Left lobe of liver (tissue), 2 donors: Measurements from ENCODE around the gene NEGR1. TPM values are rescaled to one million over a fixed set of nuclear protein-coding genes. Genes with fewer than 3 reads are reported as not detected.

Source experiments
- ATAC-seq: fragments of 200-7000 bp; cut with Tn5 transposase; one replicate; pipeline ENCODE4 v1.9.1; 2020; ENCODE audit warnings: mild to moderate bottlenecking, moderate library complexity
- DNase-seq: peaks from one replicate; pipeline ENCODE4 v3.0.0-alpha.2; 2020; ENCODE audit warnings: low spot score
- total RNA-seq: library from RNA; stranded (reverse); gene quantifications from one replicate; pipeline ENCODE4 v1.2.1, GENCODE V29; 2021
- donor health status: DM: no; HTN: no; CAD: no; lungs with moderate emphysema.
- donor health status: DM: no; HTN: yes; CAD: no.

NEGR1 gene
- total RNA-seq, 1 donor from 2014 or later: 0.20 TPM

DNA sequence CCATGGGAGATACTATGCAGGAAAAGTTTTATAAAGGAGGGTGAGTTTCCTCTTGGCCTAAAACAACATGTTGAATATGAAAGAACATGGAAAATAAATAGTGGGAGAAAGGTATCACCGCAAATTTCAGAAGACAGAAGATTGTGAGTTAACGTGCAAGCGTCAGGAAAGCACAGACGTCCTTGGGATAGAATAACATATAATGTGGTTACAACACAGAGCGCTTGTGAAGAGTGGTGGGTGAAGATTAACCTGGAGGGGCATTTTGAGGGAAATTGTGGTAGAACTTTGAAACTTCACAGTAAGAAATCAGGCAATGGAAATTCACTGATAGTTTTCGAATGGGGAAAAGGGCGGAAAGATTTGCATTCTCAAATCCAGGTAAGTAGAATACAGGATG lies 47.3 kb downstream of the NEGR1 start:
- no peak for DNase-seq
- ATAC-seq: no peak

DNA sequence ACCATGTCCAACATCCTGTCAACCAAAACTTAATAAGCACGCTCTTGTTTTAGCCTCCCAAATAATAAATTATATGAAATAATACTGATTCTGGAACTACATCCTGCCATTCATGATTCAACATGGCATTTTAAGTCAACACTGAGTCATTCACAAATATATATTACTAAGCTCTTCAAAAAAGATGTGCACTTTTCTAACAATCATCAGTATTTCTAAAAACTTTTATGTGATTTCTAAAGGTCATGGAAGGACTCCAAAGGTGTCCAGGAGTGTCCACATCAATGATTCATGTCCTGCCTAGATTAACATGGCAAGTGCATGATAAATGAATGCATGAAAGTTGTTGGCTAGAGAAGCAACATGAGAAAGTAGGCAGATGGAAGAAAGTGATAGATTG lies 51.6 kb downstream of the NEGR1 start:
- no peak for ATAC-seq
- no peak for DNase-seq

DNA sequence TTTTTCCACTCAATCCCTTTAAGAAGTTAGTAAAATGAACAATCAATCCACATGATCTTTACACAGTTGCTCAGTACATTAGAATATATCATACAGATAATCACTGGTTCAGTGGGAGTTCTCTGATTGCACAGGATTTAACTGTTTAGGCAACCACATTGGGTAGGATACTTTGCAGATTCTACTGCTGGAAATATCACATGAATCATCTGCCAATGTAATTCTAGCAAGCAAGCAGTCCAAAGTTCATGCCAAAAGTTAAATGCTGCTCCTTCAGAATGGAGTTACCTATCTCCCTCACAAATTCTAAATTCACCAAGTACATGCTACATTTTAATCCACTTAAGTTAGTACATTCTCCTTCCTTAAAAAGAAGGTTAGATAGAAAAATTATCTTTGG lies 52.4 kb downstream of the NEGR1 start:
- no peak for DNase-seq
- ATAC-seq: no peak

DNA sequence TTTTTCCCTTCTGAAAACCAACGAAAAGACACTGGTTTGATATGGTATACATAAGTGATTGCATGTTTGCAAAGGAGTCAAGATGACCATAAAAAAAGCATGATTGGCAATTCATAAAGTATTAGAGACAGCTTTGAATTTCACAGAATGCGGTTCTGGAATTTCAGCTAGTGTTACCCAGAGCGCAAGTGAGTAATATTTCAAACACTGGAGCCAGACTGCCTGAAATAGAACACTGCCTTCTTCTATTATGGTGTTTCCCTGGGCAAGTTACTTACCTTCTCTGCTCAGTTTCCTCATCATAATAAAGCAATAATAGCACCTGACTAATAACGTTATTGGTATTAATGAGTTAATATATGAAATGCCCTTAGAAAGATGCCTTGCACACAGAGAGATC lies 54.7 kb downstream of the NEGR1 start:
- DNase-seq: no peak
- no peak for ATAC-seq

DNA sequence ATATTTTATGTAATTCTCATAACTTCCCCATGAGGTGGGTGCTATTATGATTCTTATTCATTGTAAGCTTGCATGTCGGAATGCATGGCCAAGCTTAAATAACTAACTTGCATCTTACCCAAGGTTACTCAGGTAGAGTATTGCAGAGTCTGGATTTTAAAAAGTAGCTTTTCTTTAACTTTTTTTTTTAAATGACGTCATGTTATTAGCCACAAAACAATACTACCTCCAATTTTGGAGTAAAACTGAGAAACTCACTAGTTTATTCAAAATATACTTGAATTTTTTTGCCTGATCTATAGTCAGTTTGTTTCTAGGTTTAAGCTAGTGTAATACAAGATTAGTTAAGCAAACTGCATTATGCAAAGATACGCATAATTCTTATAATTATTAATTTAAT lies 57.8 kb downstream of the NEGR1 start:
- no peak for ATAC-seq

DNA sequence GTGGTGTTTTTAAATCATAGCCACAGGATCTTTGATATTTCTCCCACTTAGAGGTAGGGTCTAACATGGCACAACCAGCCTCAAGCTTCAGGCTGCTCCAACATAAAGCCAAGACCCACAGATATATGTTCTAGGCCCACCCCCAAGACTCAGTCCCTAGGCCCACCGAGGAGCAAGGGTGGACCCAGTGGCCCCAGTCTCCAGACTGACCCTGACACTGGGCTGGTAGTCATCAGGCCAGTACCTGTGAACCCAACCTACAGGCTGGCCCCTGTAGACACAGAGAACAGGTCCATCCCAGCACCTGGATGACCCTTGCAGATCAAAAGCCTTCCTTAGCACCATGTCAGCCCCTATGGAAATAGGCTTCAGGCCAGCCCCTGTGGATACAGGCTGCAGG lies 60.5 kb downstream of the NEGR1 start:
- ATAC-seq: no peak

More for the DNA sequence above, 57.8 kb downstream of the NEGR1 start:
- no peak for DNase-seq

DNA sequence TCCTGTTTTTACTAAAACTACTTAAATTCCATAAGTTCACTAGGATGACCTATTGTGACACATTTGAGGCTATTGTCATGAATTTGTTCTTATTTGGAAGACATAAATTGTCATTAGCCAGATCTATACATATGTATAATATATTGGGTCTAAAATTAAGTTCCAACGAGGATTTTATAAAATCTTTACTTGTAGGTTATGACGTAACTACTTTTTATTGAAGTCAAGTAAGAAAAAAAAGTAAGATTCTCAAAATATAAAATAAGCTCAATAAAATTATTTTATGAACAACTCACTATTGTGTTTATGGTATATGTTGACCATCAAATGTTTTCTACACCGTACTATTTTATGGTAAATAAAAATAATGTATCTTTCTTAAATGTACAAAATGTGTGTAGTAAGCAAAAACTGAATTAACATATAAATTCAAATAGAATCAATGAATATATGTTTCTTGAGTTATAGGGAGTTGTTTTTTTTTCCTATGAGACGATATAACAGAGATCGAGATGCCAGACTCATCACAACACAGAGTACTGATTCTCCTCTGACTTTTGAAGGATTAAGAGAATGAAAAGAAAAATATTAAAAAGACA lies 64.1 kb downstream of the NEGR1 start:
- DNase-seq: no peak
- ATAC-seq: no peak

More for the DNA sequence above, 60.5 kb downstream of the NEGR1 start:
- no peak for DNase-seq

DNA sequence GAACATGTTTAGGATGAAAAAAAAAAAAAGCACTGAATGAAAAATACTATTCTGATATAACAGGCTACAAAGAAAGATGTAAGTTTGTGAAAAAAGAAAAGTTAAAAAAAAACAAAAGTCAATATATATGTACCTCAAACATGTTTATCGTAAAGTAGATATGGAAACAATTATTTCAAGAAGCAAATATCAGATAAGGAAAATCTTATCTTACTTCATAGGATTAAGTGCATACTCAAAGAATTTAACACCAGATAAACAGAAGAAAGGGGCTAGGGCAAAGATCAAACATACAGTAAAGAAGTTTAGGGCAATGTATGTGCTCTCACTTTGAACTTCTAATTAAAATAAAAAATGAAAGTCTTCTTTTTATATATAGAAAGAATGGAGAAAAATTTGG lies 75.3 kb downstream of the NEGR1 start:
- DNase-seq: no peak

DNA sequence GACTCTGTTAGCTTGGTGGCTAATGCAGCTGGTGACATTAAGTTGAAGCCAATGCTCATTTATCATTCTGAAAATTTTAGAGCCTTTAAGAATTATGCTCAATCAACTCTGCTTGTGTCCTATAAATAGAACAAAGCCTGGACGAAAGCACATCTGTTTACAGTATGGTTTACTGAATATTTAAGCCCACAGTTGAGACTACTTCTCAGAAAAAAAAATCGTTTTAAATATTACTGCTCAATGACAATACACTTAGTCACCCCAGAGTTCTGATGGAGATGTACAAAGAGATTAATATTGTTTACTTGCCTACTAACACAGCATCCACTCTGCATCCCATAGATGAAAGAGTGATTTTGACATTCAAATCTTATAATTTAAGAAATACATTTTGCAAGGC lies 79.6 kb downstream of the NEGR1 start:
- ATAC-seq (no peak), DNase-seq (no peak)

More for the DNA sequence above, 75.3 kb downstream of the NEGR1 start:
- no peak for ATAC-seq

DNA sequence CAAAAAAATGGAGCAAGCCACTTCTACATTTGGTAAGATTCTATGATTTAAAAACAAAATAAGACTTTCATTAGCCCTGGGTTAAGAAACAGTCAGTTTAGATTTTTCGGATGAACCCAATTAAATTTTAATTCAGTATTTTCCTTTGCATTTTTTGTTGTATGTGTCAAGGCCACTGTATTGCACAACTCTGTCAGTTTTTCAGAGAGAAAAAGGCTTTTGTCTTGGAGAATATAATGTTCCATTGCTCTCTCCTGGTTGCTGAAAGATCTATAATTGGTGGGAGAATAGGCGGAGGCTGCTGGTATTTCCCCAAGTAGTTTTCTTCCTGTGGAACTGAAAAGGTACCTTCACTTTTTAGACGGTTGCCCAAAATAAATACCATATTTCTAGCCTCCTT lies 84.6 kb downstream of the NEGR1 start:
- ATAC-seq (no peak), DNase-seq (no peak)

DNA sequence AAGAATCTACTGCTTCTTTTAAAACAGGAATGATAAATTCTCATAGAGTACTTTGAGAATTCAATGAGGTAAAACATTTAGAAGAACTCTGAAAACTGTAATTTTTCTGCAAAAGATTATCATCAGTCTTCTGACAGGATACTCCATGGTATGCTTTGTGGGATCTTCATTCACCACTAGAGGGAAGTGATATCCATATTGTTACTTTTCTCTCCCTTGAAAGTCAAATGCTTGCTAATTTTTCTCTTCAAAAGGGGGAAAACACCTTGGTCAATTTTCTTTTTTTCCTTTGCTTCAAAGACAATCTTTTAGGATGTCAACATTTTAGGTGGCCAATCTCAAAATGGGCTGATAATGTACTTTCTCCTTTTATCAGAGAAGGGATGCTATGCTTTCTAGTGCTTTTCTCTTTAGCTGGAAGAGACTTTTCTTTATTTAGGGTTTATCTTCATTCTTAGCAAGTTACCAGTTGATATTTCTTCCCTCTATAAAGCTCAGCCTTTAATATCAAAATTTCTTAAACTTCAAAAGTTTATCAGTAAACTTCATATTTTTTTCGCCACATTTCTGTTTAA lies 95.5 kb downstream of the NEGR1 start:
- ATAC-seq: no peak
- no peak for DNase-seq

DNA sequence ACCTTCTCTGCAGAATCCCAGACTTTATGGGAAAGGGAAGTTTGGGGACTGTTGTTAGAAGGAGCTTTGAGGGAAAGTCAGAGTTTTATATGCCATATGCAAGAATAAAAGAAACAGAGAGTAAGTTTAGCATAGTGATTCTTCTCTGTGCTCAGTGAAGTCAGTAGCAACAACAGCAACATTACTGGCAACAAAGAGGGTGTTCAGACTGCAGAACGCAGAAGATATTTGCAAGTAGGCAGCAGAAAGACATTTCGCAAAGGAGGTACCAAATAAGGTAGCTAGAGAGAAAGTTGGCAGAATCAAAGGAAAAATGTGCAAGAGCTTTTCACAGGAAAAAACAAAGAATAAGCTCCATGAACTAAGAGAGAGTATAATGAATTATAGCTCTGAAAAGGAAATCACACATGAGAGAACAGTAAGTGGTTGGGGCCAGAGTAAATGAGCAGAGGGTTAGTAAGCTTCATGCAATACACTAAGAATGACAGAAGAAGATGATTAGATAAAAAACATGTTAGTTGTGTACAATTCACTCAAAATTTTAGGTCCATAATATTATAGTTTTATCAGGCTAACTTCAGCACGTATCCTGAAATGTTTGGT lies 98.1 kb downstream of the NEGR1 start:
- ATAC-seq (no peak), DNase-seq (no peak)

DNA sequence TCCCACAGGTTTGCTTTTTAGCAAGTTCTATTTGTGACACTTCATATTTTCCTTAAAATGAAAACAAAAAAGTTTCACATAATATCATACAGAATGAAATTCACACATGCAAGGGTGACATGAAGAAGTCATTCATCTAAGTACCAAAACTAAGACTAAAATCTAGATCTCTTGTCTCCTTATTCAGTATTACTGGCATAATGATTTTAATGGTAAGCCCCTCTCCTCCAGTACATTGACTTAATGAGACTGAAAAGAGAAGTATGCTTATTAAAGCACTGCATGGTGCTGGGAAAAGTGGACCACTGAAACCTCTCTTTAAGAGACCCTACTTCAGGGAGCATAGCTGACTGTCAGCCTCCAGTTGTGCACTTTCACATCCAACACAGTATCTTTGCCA lies 99.5 kb downstream of the NEGR1 start:
- ATAC-seq (no peak), DNase-seq (no peak)

DNA sequence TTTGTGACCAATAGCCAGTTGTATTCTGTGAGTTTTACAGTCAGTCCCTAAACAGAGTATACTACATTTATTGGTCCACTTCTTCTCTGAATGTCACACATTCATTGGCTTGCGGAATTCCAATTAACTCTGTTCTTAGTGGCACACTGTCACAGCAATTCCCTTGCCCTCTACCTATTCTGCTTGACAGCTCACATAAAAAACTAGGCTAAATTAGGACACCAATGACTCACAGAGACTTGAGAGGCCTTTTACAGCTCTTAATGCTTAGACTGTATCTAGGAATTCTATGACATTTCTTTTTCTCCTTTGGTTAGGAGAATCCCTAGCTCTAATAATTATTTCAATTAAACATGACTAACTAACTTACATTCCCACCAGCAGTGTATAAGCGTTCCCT lies 104.1 kb downstream of the NEGR1 start:
- DNase-seq (no peak), ATAC-seq (no peak)

DNA sequence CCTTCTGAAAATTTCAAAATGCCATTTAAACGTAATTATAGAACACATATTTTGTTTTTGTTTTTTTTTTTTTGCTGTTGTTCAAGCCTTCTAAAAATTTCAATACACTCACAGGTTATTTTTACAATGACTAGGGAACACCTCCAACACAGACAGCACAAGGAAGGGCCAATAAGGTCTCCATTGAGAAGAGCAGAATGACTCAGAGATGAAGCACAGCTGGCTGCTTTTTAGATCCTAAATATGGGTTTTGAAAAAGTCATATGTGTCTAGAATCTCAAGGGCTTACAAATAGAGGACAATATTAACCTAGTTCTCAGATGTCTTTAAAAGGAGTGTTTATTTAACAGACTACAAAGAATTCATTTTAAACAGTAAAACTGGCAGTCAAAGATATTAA lies 104.6 kb downstream of the NEGR1 start:
- DNase-seq (no peak), ATAC-seq (no peak)

DNA sequence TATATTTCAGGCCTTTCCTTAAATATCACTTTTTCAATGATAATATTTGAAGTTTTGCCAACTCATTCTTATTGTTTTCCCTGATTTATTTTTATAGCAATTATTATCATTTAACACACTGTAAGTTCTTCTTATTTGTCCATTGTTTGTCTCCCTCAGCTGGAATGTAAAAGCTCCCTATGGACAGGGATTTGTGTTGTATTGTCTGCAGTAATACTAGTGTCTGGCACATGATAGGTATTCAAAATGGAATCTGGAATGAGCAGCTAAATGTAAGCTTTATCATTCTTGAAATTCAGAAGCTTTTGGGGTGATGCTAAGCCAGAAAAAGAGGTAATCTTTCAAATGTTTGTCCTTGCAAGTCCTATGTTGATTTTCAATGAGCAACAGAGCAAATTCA lies 112.1 kb downstream of the NEGR1 start:
- DNase-seq: no peak
- ATAC-seq: no peak

DNA sequence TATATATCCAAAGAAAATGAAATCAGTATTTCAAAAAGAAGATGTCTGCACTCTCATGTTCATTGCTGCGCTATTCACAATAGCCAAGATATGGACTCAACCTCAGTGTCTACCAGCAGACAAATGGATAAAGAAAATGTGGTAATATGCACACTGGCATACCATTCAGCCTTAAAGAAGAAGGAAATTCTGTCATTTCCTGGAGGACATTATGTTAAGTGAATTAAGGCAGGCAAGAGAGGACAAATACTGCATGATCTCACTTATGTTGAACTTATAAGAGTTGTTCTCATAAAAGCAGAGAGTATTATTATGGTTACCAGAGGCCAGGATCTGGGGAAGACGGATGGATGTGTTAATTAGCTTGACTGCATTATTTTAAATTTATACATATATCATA lies 115.9 kb downstream of the NEGR1 start:
- DNase-seq (no peak), ATAC-seq (no peak)

DNA sequence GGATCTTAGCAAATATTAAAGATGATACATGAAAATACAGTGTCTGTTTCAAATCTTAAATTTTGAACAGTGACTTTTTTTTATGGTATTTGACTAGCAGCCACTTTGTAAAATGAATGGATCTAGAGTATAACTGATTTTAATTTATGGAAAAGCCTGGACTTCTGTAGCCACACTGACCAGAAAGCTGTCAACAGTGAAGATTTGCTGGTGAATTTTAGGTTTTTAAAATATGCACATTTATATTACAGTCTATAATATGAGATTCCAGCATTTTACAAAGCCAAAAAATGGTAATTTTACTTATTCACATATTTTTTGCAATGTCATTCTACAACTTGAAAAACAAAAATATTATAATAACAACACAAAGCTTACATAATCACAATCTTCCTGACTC lies 131.8 kb downstream of the NEGR1 start:
- no peak for DNase-seq
- no peak for ATAC-seq

DNA sequence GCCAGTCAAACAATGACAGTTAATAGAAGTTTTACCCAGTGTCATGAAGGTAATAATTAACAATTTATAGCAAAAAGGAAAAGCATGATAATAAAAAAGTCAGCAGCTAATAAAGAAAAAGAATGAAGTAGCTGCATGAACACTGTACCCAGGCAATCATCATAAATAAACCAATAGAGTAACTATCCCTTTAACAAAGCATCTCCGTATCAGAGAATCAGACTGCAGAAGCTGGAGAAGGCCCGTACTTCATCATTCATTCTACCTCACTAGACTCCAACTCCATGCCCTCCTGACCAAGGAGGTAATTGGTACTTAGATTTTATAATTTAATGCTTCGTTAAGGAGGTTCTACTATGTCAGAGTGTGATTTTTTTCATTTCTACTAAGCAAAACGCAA lies 140.5 kb downstream of the NEGR1 start:
- DNase-seq (no peak), ATAC-seq (no peak)

DNA sequence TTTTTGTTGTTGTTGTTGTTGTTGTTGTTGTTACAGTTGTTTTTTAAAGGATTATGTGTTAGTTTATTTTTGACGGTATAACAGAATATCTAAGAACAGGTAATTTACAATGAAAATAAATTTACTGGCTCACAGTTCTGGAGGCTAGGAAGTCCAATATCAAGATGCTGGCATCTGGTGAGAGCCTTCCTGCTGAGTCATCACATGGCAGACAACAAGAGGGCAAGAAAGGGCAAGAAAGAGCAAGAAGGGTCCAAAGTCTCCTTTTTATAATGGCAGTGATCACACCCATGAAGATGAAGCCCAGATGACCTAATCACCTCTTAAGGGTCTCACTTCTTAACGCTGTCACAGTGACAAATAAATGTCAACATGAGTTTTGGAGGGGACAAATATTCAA lies 142.1 kb downstream of the NEGR1 start:
- ATAC-seq (no peak), DNase-seq (no peak)

DNA sequence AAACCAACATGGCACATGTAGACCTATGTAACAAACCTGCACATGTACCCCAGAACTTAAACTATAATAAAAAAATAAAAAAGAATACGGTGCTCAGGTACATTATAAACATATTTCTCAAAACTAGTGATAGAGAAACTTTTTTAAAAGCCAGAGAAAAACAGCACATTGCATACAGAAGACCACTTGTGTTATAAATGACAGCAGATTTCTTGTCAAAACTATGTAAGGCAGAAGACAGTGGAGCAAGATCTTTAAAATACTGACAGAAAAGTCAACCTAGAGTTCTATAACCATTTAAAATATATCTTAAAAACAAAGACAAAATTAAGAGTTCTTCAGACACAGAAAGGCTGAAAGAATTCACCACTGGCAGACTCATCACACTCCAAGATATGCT lies 144.7 kb downstream of the NEGR1 start:
- no peak for ATAC-seq

DNA sequence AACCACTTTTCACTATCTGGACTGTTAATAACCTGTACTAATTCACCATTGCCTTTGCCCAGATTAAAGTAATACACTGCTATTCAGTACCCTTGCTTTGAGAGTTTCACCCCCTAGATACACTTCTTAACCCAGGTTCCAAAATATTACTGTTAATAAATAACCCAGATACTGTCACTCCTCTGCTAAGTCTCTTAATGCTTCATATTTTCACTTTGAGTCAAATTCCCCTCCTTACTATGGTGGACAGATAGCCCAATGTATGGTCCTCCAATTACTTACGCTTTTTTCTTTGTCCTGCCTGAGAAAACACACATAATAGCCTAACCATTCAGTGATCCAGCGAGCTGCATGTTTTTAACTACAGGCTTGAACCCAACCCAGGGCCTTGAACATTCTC lies 152.5 kb downstream of the NEGR1 start:
- ATAC-seq: no peak
- no peak for DNase-seq

More for the DNA sequence above, 144.7 kb downstream of the NEGR1 start:
- DNase-seq: no peak
